H1 (cell line): ENCODE results near the gene NEURL4. TPM values are rescaled to one million over a fixed set of nuclear protein-coding genes. Genes with fewer than 3 reads are reported as not detected.

Source experiments
- CTCF ChIA-PET: fragments of 300-600 bp; sonication (Branson Sonifier 250); formaldehyde crosslinking; loops from one replicate; lab custom pipeline; 2021; ENCODE audit not compliant: partially characterized antibody; lab: Charles Lee
- POLR2A ChIA-PET: fragments of 300-600 bp; sonication (Branson Sonifier 250); formaldehyde crosslinking; loops from one replicate; lab custom pipeline; 2021; ENCODE audit warnings: inconsistent platforms; ENCODE audit not compliant: partially characterized antibody; lab: Charles Lee
- DNase-seq, 2 experiments: peaks; one replicate each; pipeline versions ENCODE4 v3.0.0 to v3.0.0-alpha.2; 2010 to 2022; ENCODE audit warnings: low spot score in 2 of 2, low read depth in 1 of 2, mixed read lengths in 1 of 2
- FAIRE-seq: peaks from 2 replicates; lab custom pipeline; 2011; peaks lifted over from hg19 to GRCh38; lab: Jason Lieb, UNC
- H2AFZ ChIP-seq: 2 replicates; pipeline ENCODE4 v1.8.1; 2012; ENCODE audit warnings: low read length, inconsistent platforms
- H2AK5ac ChIP-seq: 2 replicates; pipeline ENCODE4 v1.6.1; 2013; ENCODE audit warnings: low read depth, low read length
- H2BK120ac ChIP-seq: replicated peaks from 2 replicates; pipeline ENCODE3; 2013; ENCODE audit warnings: low read depth, low read length, inconsistent platforms
- H2BK12ac ChIP-seq: 2 replicates; pipeline ENCODE4 v1.6.1; 2013; ENCODE audit warnings: low read depth, low read length
- H2BK15ac ChIP-seq: 2 replicates; pipeline ENCODE4 v1.6.1; 2013; ENCODE audit warnings: low read length
- H2BK20ac ChIP-seq: 2 replicates; pipeline ENCODE4 v1.6.1; 2013; ENCODE audit warnings: low read length
- H2BK5ac ChIP-seq: 2 replicates; pipeline ENCODE4 v1.6.1; 2013; ENCODE audit warnings: low read depth, low read length
- H3K14ac ChIP-seq: 2 replicates; pipeline ENCODE4 v1.6.1; 2013; ENCODE audit warnings: inconsistent platforms; ENCODE audit not compliant: insufficient read length
- H3K18ac ChIP-seq: 2 replicates; pipeline ENCODE4 v1.6.1; 2013; ENCODE audit warnings: low read length; ENCODE audit errors: extremely low read depth
- H3K23ac ChIP-seq: 2 replicates; pipeline ENCODE4 v1.6.1; 2013; ENCODE audit warnings: inconsistent platforms; ENCODE audit not compliant: insufficient read length
- H3K23me2 ChIP-seq: 2 replicates; pipeline ENCODE4 v1.6.1; 2013; ENCODE audit warnings: low read depth, low read length
- H3K27ac ChIP-seq: 2 replicates; pipeline ENCODE4 v1.6.1; 2011; ENCODE audit warnings: low read depth, low read length, inconsistent platforms
- H3K27me3 ChIP-seq, 4 experiments: replicated peaks in 1 of 4; 1 replicate in 1 of 4; 2 replicates in 3 of 4; pipeline versions ENCODE4 v1.6.1 to v1.8.1; 2011 to 2013; ENCODE audit warnings: low read length in 3 of 4, mild to moderate bottlenecking in 3 of 4, inconsistent platforms in 2 of 4, mixed read lengths in 2 of 4, moderate library complexity in 1 of 4; ENCODE audit not compliant: control insufficient read depth in 3 of 4, insufficient read depth in 3 of 4; ENCODE audit errors: extremely low read depth in 1 of 4
- H3K36me3 ChIP-seq, 4 experiments: 2 replicates each; pipeline versions ENCODE4 v1.6.1 to v1.8.1; 2011 to 2013; ENCODE audit warnings: mild to moderate bottlenecking in 4 of 4, low read length in 3 of 4, moderate library complexity in 2 of 4, control low read depth in 1 of 4, inconsistent platforms in 1 of 4; ENCODE audit not compliant: insufficient read depth in 4 of 4, control insufficient read depth in 2 of 4
- H3K4ac ChIP-seq: replicated peaks from 2 replicates; pipeline ENCODE3; 2013; ENCODE audit warnings: low read length, low read depth, mixed read lengths, inconsistent platforms; ENCODE audit not compliant: insufficient read length
- H3K4me1 ChIP-seq, 4 experiments: replicated peaks in 1 of 4; 1 replicate in 1 of 4; 2 replicates in 3 of 4; pipeline versions ENCODE4 v1.6.1 to v1.8.1; 2011 to 2013; ENCODE audit warnings: low read length in 3 of 4, inconsistent platforms in 2 of 4, mixed read lengths in 1 of 4; ENCODE audit not compliant: insufficient read depth in 4 of 4, control insufficient read depth in 3 of 4
- H3K4me2 ChIP-seq, 2 experiments: 2 replicates each; pipeline versions ENCODE4 v1.6.1 to v1.8.1; 2011 to 2013; ENCODE audit warnings: low read depth in 2 of 2, low read length in 2 of 2, control low read depth in 1 of 2, inconsistent platforms in 1 of 2, mild to moderate bottlenecking in 1 of 2; ENCODE audit not compliant: insufficient read depth in 1 of 2
- H3K4me3 ChIP-seq, 4 experiments: fragments of 200-600, 300-600 bp in 1 of 4; sonication (generic), shearing (Covaris generic), sonication (Bioruptor Twin) in 1 of 4; 2 replicates each; pipeline versions ENCODE4 v1.5.1 to v1.8.1; 2011 to 2016; ENCODE audit warnings: low read length in 4 of 4, low read depth in 3 of 4, control low read depth in 2 of 4, inconsistent platforms in 2 of 4, mild to moderate bottlenecking in 2 of 4, mixed read lengths in 1 of 4, moderate library complexity in 1 of 4; ENCODE audit not compliant: insufficient read depth in 2 of 4; ENCODE audit errors: extremely low read depth in 1 of 4
- H3K56ac ChIP-seq: replicated peaks from 2 replicates; pipeline ENCODE3; 2013; ENCODE audit warnings: low read depth, mild to moderate bottlenecking, mixed read lengths, low read length, inconsistent platforms; ENCODE audit not compliant: insufficient read length
- H3K79me1 ChIP-seq: 2 replicates; pipeline ENCODE4 v1.6.1; 2013; ENCODE audit warnings: low read depth, low read length, control low read depth
- H3K79me2 ChIP-seq, 2 experiments: 2 replicates each; pipeline versions ENCODE4 v1.6.1 to v1.8.1; 2012 to 2013; ENCODE audit warnings: low read length in 2 of 2, mild to moderate bottlenecking in 2 of 2, inconsistent platforms in 1 of 2; ENCODE audit not compliant: insufficient read depth in 2 of 2, control insufficient read depth in 1 of 2
- H3K9ac ChIP-seq, 4 experiments: replicated peaks in 1 of 4; 1 replicate in 1 of 4; 2 replicates in 3 of 4; pipeline versions ENCODE4 v1.6.1 to v1.8.1; 2011 to 2013; ENCODE audit warnings: low read depth in 3 of 4, low read length in 3 of 4, control low read depth in 2 of 4, mild to moderate bottlenecking in 2 of 4, moderate library complexity in 2 of 4, inconsistent platforms in 1 of 4; ENCODE audit errors: extremely low read depth in 1 of 4
- H3K9me3 ChIP-seq, 2 experiments: 2 replicates each; pipeline versions ENCODE4 v1.6.1 to v1.8.1; 2012 to 2013; ENCODE audit warnings: mild to moderate bottlenecking in 2 of 2, moderate library complexity in 2 of 2, control low read depth in 1 of 2, inconsistent platforms in 1 of 2, low read depth in 1 of 2, low read length in 1 of 2, mixed read lengths in 1 of 2; ENCODE audit not compliant: insufficient read depth in 2 of 2
- H4K20me1 ChIP-seq, 2 experiments: replicated peaks in 1 of 2; 2 replicates each; pipeline versions ENCODE3 to v1.8.1; 2011 to 2013; ENCODE audit warnings: inconsistent platforms in 2 of 2, low read length in 2 of 2, mild to moderate bottlenecking in 1 of 2; ENCODE audit not compliant: insufficient read depth in 2 of 2, control insufficient read depth in 1 of 2
- H4K5ac ChIP-seq: 2 replicates; pipeline ENCODE4 v1.6.1; 2013; ENCODE audit warnings: low read length, low read depth, mixed read lengths, inconsistent platforms; ENCODE audit not compliant: insufficient read length
- H4K8ac ChIP-seq: 2 replicates; pipeline ENCODE4 v1.8.0; 2013; ENCODE audit warnings: mild to moderate bottlenecking, moderate library complexity, low read length, inconsistent platforms; ENCODE audit not compliant: insufficient read depth; ENCODE audit errors: extremely low read depth
- H4K91ac ChIP-seq: replicated peaks from 2 replicates; pipeline ENCODE3; 2013; ENCODE audit warnings: low read length, mixed read lengths, inconsistent platforms; ENCODE audit not compliant: insufficient read length
- ATF2 ChIP-seq: IDR thresholded peaks from 2 replicates; pipeline ENCODE4 v1.6.1; 2012; ENCODE audit warnings: low read length, inconsistent platforms
- BACH1 ChIP-seq: IDR thresholded peaks from 2 replicates; pipeline ENCODE4 v1.6.1; 2012; ENCODE audit warnings: low read length, improper control_type of control experiment
- HDAC6 ChIP-seq: IDR thresholded peaks from one replicate; pipeline ENCODE4 v1.7.1; 2012; ENCODE audit warnings: low read depth, mild to moderate bottlenecking, inconsistent platforms, low read length, moderate library complexity
- JUN ChIP-seq: IDR thresholded peaks from 2 replicates; pipeline ENCODE4 v1.6.1; 2011; ENCODE audit warnings: low read depth, mild to moderate bottlenecking, improper control_type of control experiment, low read length
- MAFK ChIP-seq: IDR thresholded peaks from 2 replicates; pipeline ENCODE4 v1.6.1; 2012; ENCODE audit warnings: low read depth, mild to moderate bottlenecking, improper control_type of control experiment, low read length
- RBBP5 ChIP-seq: IDR thresholded peaks from 2 replicates; pipeline ENCODE4 v1.7.1; 2012; ENCODE audit warnings: low read depth, mild to moderate bottlenecking, inconsistent platforms, low read length, moderate library complexity, borderline replicate concordance
- SIRT6 ChIP-seq: IDR thresholded peaks from one replicate; pipeline ENCODE4 v1.7.1; 2012; ENCODE audit warnings: low read length, inconsistent platforms
- USF2 ChIP-seq: IDR thresholded peaks from 2 replicates; pipeline ENCODE4 v1.6.1; 2011; ENCODE audit warnings: low read length, improper control_type of control experiment
- YY1 ChIP-seq: IDR thresholded peaks from 2 replicates; pipeline ENCODE4 v1.6.1; 2011; ENCODE audit warnings: low read depth, mild to moderate bottlenecking, low read length
- ZNF274 ChIP-seq: IDR thresholded peaks from 2 replicates; pipeline ENCODE4 v1.7.0; 2012; ENCODE audit warnings: low read length, borderline replicate concordance; ENCODE audit errors: extremely low read depth
- WGBS, 2 experiments: shearing (Covaris generic) in 1 of 2; methylation state at CpG; one replicate each; pipeline versions ENCODE4 v1.1.6 to v1.1.7; 2013 to 2015; ENCODE audit warnings: low lambda C conversion rate in 2 of 2, mixed read lengths in 2 of 2, inconsistent platforms in 1 of 2, low coverage in 1 of 2, missing lambda C conversion rate in 1 of 2; ENCODE audit not compliant: insufficient replicate concordance in 2 of 2, insufficient coverage in 1 of 2, insufficient read length in 1 of 2; ENCODE audit errors: extremely low coverage in 1 of 2, missing lambda C conversion rate in 1 of 2; 5-methylcytosine and 5-hydroxymethylcytosine counted together
- polyA plus RNA-seq, 7 experiments: library from polyadenylated mRNA; depleted of rRNA in 3 of 7; stranded (reverse) in 5 of 7; unstranded in 2 of 7; fragments of >200 nt in 5 of 7; fragments of 200-250 nt in 2 of 7; gene quantifications; 1 replicate in 5 of 7; 2 replicates in 1 of 7; 4 replicates in 1 of 7; pipeline versions ENCODE4 v1.2.1 to v1.2.3, GENCODE V29; 2011 to 2013; ENCODE audit warnings: missing spikeins in 2 of 7, mixed read lengths in 2 of 7
- total RNA-seq: library from RNA; stranded (reverse); fragmentation: NEBNext Ultra II Directional; extraction: Animal tissue kit (Norgen Biotek cat#: 25700); gene quantifications from 2 replicates; pipeline ENCODE4 v1.2.1, GENCODE V29; 2021
- TF ChIP-seq, protein P1 (sequence below): IDR thresholded peaks from 2 replicates; pipeline ENCODE4 v1.6.1; 2012; ENCODE audit warnings: inconsistent platforms

NEURL4 gene
- total and polyA plus RNA-seq, 2 of the 8 experiments (the other 6 are each of a cell fraction or from before 2014, with no cell fraction given), result 29.6 to 46.8 TPM

GRCh38 chr17:7293159-7293558 is 36.0 kb downstream of the NEURL4 start:
- H3K14ac ChIP-seq, result no peak overlapping the region
- peak overlapping the region in 1 of 4 experiments; percentile 65; a peak in 4 of 8 replicates for H3K4me3 ChIP-seq
- no peak overlapping the region for H3K23ac ChIP-seq
- H3K9ac ChIP-seq, result no peak overlapping the region
- H2AK5ac ChIP-seq, result no peak overlapping the region
- H3K36me3 ChIP-seq, result no peaks in the 10 kb centered on the region
- FAIRE-seq, result no peak
- no peak overlapping the region for H4K5ac ChIP-seq
- H3K27me3 ChIP-seq, result peaks cover 3 to 11% (median 9%) of the 10 kb centered on the region in 4 experiments
- H3K4ac ChIP-seq, result no peak overlapping the region
- no peak overlapping the region for H2BK20ac ChIP-seq
- no peak overlapping the region for H4K91ac ChIP-seq
- no peak overlapping the region for H2BK12ac ChIP-seq
- H3K18ac ChIP-seq, result no peak overlapping the region
- peak overlapping the region; percentile 65 to 82; a peak in 2 of 4 replicates for H3K4me2 ChIP-seq
- CTCF ChIA-PET, result interaction anchor here (1.0 to 5.7 kb wide), 3 partner anchors 11 to 15 kb away, joined by 3 to 46 read pairs (median 3); partner anchors contain the start of gene SLC2A4
- 93% methylated on average over 11 of the region's 11 CpGs; no CpG with 5 or more reads in 1 of the 2 experiments for WGBS, 2 experiments
- H3K4me1 ChIP-seq, result peaks cover 0 to 14% (median 9%) of the 10 kb centered on the region in 4 experiments; a peak in 6 of 7 replicates
- H3K79me1 ChIP-seq, result peaks cover 2% of the 10 kb centered on the region; the same call in 1 of the 2 replicates
- POLR2A ChIA-PET, result interaction anchor here (0.7 to 6.7 kb wide), 12 partner anchors 8 to 72 kb away, joined by 3 to 94 read pairs (median 6); partner anchors contain the start of genes DVL2, GABARAP, GPS2 and PHF23
- peaks cover 2% of the 10 kb centered on the region; the same call in 1 of the 2 replicates for H3K23me2 ChIP-seq
- no peak for DNase-seq
- H2AFZ ChIP-seq, result no peak overlapping the region
- no peak overlapping the region for H3K27ac ChIP-seq
- H2BK5ac ChIP-seq, result no peak overlapping the region
- no peak overlapping the region for H2BK15ac ChIP-seq
- H4K8ac ChIP-seq, result no peak overlapping the region
- H4K20me1 ChIP-seq, result peaks cover 0 to 9% of the 10 kb centered on the region in 2 experiments
- H3K79me2 ChIP-seq, result no peaks in the 10 kb centered on the region
- no peak overlapping the region for H3K56ac ChIP-seq
- H2BK120ac ChIP-seq, result no peak overlapping the region
- no peaks in the 10 kb centered on the region; a peak in 1 of 4 replicates for H3K9me3 ChIP-seq
- no peak for TF ChIP-seq ATF2
- no peak for TF ChIP-seq BACH1
- TF ChIP-seq YY1, result no peak
- no peak for TF ChIP-seq JUN
- TF ChIP-seq ZNF274, result no peak
- no peak for TF ChIP-seq HDAC6
- no peak for TF ChIP-seq MAFK
- TF ChIP-seq, protein P1, sequence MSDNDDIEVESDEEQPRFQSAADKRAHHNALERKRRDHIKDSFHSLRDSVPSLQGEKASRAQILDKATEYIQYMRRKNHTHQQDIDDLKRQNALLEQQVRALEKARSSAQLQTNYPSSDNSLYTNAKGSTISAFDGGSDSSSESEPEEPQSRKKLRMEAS, result no peak
- no peak for TF ChIP-seq SIRT6
- no peak for TF ChIP-seq RBBP5
- no peak for TF ChIP-seq USF2
